Brain microvascular endothelial cell (primary cell): ENCODE data around the gene INKA2.
"Not testable (repeated sequence)": the region's sequence is repeated elsewhere in the genome, so short reads cannot be mapped to it uniquely, and the experiment has no call there.

Source experiments
- DNase-seq: peaks from one replicate; pipeline ENCODE4 v3.0.0-alpha.2; 2020
- H3K27ac ChIP-seq: fragments of 250-450 bp; sonication (Bioruptor Pico); 2 replicates; pipeline ENCODE4 v1.5.1; 2020; ENCODE audit warnings: mild to moderate bottlenecking, moderate library complexity
- H3K27me3 ChIP-seq: fragments of 250-450 bp; sonication (Bioruptor Pico); replicated peaks from 2 replicates; pipeline ENCODE4 v1.5.1; 2020; ENCODE audit warnings: mild to moderate bottlenecking
- H3K36me3 ChIP-seq: fragments of 250-450 bp; sonication (Bioruptor Pico); replicated peaks from 2 replicates; pipeline ENCODE4 v1.5.1; 2020; ENCODE audit warnings: mild to moderate bottlenecking
- H3K4me3 ChIP-seq: 2 replicates; pipeline ENCODE4 v1.5.1; 2011; ENCODE audit warnings: low read depth, mild to moderate bottlenecking, control low read depth, low read length, moderate library complexity
- in situ Hi-C: cut with HindIII; loops from 2 replicates; pipeline ENCODE4 v1.10.0; 2017; ENCODE audit warnings: low sequenced_read_pairs, low pct_ligation_motif_present
- TF ChIP-seq, protein P1 (sequence below): IDR thresholded peaks from 2 replicates; pipeline ENCODE4 v1.5.1; 2011; ENCODE audit warnings: low read depth, mild to moderate bottlenecking, moderate library complexity, low read length, control low read depth, inconsistent platforms; ENCODE audit errors: missing control alignments

Gene INKA2

GRCh38 chr1:111742938-111743549, 3.8 kb upstream of the INKA2 start:
- in situ Hi-C loops = no loop called here
- peak; percentile 81 for DNase-seq
- peak overlapping the region; percentile 1 for H3K27ac ChIP-seq
- no peaks in the 10 kb centered on the region for H3K36me3 ChIP-seq
- TF ChIP-seq, protein P1, sequence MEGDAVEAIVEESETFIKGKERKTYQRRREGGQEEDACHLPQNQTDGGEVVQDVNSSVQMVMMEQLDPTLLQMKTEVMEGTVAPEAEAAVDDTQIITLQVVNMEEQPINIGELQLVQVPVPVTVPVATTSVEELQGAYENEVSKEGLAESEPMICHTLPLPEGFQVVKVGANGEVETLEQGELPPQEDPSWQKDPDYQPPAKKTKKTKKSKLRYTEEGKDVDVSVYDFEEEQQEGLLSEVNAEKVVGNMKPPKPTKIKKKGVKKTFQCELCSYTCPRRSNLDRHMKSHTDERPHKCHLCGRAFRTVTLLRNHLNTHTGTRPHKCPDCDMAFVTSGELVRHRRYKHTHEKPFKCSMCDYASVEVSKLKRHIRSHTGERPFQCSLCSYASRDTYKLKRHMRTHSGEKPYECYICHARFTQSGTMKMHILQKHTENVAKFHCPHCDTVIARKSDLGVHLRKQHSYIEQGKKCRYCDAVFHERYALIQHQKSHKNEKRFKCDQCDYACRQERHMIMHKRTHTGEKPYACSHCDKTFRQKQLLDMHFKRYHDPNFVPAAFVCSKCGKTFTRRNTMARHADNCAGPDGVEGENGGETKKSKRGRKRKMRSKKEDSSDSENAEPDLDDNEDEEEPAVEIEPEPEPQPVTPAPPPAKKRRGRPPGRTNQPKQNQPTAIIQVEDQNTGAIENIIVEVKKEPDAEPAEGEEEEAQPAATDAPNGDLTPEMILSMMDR = no peak
- no peaks in the 10 kb centered on the region for H3K27me3 ChIP-seq
- H3K4me3 ChIP-seq = no peak overlapping the region

GRCh38 chr1:111742292-111742691, 3.1 kb upstream of the INKA2 start:
- in situ Hi-C loops = not testable (repeated sequence)

GRCh38 chr1:111739925-111740765, 950 bp upstream of the INKA2 start:
- peak overlapping the region; percentile 64 for H3K4me3 ChIP-seq
- H3K36me3 ChIP-seq = no peaks in the 10 kb centered on the region
- H3K27ac ChIP-seq = no peak overlapping the region
- peak; percentile 40 for DNase-seq
- no peaks in the 10 kb centered on the region for H3K27me3 ChIP-seq
- in situ Hi-C loops = no loop called here
- TF ChIP-seq, protein P1 = peak; percentile 6

More at GRCh38 chr1:111742292-111742691, 3.1 kb upstream of the INKA2 start:
- H3K27ac ChIP-seq, H3K36me3 ChIP-seq, H3K4me3 ChIP-seq, H3K27me3 ChIP-seq, DNase-seq: not testable (repeated sequence)

DNA sequence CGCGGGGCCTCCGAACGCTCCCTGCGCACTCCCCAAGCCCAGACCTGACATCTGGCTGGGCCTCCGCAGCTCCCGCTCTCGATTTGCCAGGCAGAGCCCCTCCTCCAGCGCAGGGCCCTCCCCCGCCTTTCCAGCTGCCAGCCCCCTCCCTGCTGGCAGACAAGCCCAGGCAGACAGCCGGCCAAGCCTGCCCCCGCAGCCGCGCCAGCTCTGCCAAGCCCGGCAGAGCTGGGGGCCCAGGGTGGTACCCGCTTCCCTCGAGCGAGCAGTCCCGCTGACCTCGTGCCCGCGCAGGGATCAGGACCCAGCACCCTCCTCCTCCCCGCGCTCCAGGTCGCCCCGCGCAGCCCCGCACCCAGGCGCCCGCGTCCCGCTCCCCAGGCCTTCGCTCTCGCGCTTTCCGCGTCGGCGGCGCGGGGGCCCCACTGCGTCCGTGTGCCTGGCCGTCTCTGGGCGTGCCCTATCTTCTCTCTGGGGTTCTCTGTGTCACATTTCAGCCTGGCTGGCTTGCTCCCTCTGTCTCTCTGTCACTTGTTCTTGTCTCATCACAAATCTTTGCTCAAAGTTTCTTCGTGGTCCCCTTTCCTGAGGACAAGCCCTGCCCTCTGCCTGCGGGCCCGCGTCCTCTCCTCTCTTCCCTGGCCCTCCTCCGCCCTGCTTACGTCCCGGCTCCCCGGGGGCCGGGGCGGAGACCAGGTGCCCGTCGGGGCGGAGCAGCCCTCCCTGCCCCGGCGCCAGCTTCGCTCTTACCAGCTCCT, 580 bp downstream of the INKA2 start:
- DNase-seq = no peak
- H3K27me3 ChIP-seq = no peaks in the 10 kb centered on the region
- H3K36me3 ChIP-seq = no peaks in the 10 kb centered on the region
- peak overlapping the region; percentile 64 for H3K4me3 ChIP-seq
- TF ChIP-seq, protein P1 = no peak
- no peak overlapping the region for H3K27ac ChIP-seq
- in situ Hi-C loops = no loop called here

DNA sequence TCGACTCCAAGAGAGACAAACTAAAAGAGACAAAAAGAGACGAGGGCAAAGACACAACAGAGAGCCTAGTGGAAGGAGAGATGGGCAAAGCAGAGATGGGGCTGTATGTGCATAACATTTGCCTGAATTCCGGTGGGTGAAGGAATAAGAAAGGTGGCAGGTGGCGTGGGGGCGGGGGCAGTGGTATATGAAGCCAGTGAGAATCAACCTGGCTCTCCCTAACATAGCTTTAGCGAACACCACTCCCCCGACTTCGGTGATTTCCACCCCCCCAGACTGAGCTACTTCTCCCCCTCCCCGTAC, 1.1 kb downstream of the INKA2 start:
- DNase-seq = no peak
- Histone ChIP-seq H3K36me3 (no peaks in the 10 kb centered on the region), H3K27ac (no peak overlapping the region), H3K4me3 (peak overlapping the region; percentile 64), H3K27me3 (no peaks in the 10 kb centered on the region)
- TF ChIP-seq, protein P1 = no peak
- in situ Hi-C loops = no loop called here
